GM18505 (cell line): Measurements from ENCODE around the gene NEK10.

Experiments used
- ATAC-seq: cut with Tn5 transposase; IDR thresholded peaks from one replicate; pipeline ENCODE4 v1.9.1; 2021; ENCODE audit not compliant: unreplicated experiment
- POLR2A ChIP-seq: IDR thresholded peaks from 4 replicates; pipeline ENCODE4 v1.6.1; 2011; ENCODE audit warnings: borderline replicate concordance; ENCODE audit not compliant: insufficient read depth, insufficient read length; ENCODE audit errors: extremely low read depth

The NEK10 gene

GRCh38 chr3:27219127-27219845 lies 149.9 kb downstream of the NEK10 start:
- ATAC-seq = no peak
- no peak for TF ChIP-seq POLR2A

- ATAC-seq = no peak
Observed at GRCh38 chr3:27216955-27217552, 152.1 kb downstream of the NEK10 start.

GRCh38 chr3:27216295-27216855 lies 152.8 kb downstream of the NEK10 start:
- no peak for ATAC-seq
- no peak for TF ChIP-seq POLR2A

More at GRCh38 chr3:27216955-27217552, 152.1 kb downstream of the NEK10 start:
- TF ChIP-seq POLR2A = no peak

- ATAC-seq = no peak
- TF ChIP-seq POLR2A = no peak
Observed at GRCh38 chr3:27213450-27213849, 155.7 kb downstream of the NEK10 start.

- ATAC-seq = no peak
- no peak for TF ChIP-seq POLR2A
Observed at GRCh38 chr3:27209617-27210264, 159.4 kb downstream of the NEK10 start.

GRCh38 chr3:27208961-27209616 lies 160.1 kb downstream of the NEK10 start:
- ATAC-seq = no peak
- no peak for TF ChIP-seq POLR2A

GRCh38 chr3:27202959-27203358 lies 166.2 kb downstream of the NEK10 start:
- no peak for TF ChIP-seq POLR2A
- ATAC-seq = no peak

GRCh38 chr3:27201492-27201891 lies 167.7 kb downstream of the NEK10 start:
- no peak for TF ChIP-seq POLR2A
- ATAC-seq = no peak

GRCh38 chr3:27200721-27201489 lies 168.3 kb downstream of the NEK10 start:
- ATAC-seq = no peak

GRCh38 chr3:27194861-27195483 lies 174.2 kb downstream of the NEK10 start:
- TF ChIP-seq POLR2A = no peak
- no peak for ATAC-seq

More at GRCh38 chr3:27200721-27201489, 168.3 kb downstream of the NEK10 start:
- TF ChIP-seq POLR2A = no peak

GRCh38 chr3:27193056-27193455 lies 176.1 kb downstream of the NEK10 start:
- TF ChIP-seq POLR2A = no peak

GRCh38 chr3:27186013-27186412 lies 183.2 kb downstream of the NEK10 start:
- TF ChIP-seq POLR2A = no peak
- no peak for ATAC-seq

More at GRCh38 chr3:27193056-27193455, 176.1 kb downstream of the NEK10 start:
- no peak for ATAC-seq
